Kidney (tissue), 14 donors: ENCODE measurements around the gene OR10T2. TPM values are rescaled to one million over a fixed set of nuclear protein-coding genes. Genes with fewer than 3 reads are reported as not detected.

Source experiments
- DNase-seq, 5 donors: peaks; one replicate each; pipeline ENCODE4 v3.0.0-alpha.2; 2013 to 2020
- FAIRE-seq: peaks from 2 replicates; lab custom pipeline; 2012; peaks lifted over from hg19 to GRCh38; lab: Jason Lieb, UNC
- H3K27ac ChIP-seq, 2 donors: one replicate each; pipeline ENCODE4 v1.7.0; 2013; ENCODE audit warnings: low read depth in 2 of 2, low read length in 2 of 2, inconsistent platforms in 1 of 2
- H3K27me3 ChIP-seq: one replicate; pipeline ENCODE4 v1.7.1; 2013; ENCODE audit warnings: low read length, inconsistent platforms; ENCODE audit not compliant: control insufficient read depth, insufficient read depth
- H3K36me3 ChIP-seq, 3 donors: one replicate each; pipeline versions ENCODE4 v1.7.0 to v1.7.1; 2013; ENCODE audit warnings: low read length in 3 of 3, control low read depth in 1 of 3, inconsistent platforms in 1 of 3; ENCODE audit not compliant: insufficient read depth in 3 of 3, control insufficient read depth in 2 of 3
- H3K4me1 ChIP-seq, 3 donors: one replicate each; pipeline versions ENCODE4 v1.7.0 to v1.7.1; 2013; ENCODE audit warnings: low read length in 3 of 3, inconsistent platforms in 1 of 3, low read depth in 1 of 3; ENCODE audit not compliant: control insufficient read depth in 2 of 3, insufficient read depth in 2 of 3
- H3K4me3 ChIP-seq, 3 donors: one replicate each; pipeline versions ENCODE4 v1.7.0 to v1.8.1; 2013; ENCODE audit warnings: low read length in 3 of 3, control low read depth in 1 of 3, inconsistent platforms in 1 of 3
- H3K9ac ChIP-seq, 3 donors: one replicate each; pipeline versions ENCODE4 v1.7.0 to v1.7.1; 2013; ENCODE audit warnings: low read length in 3 of 3, control low read depth in 1 of 3, inconsistent platforms in 1 of 3
- H3K9me3 ChIP-seq, 3 donors: one replicate each; pipeline versions ENCODE4 v1.7.0 to v1.7.1; 2013; ENCODE audit warnings: low read length in 3 of 3, control low read depth in 1 of 3, inconsistent platforms in 1 of 3; ENCODE audit not compliant: control insufficient read depth in 2 of 3, insufficient read depth in 1 of 3
- intact Hi-C: fragments of 100-400 bp; cut with DNase I; formaldehyde crosslinking; loops from one replicate; pipeline ENCODE4 v1.11.1; 2022
- polyA plus RNA-seq: library from polyadenylated mRNA; stranded (reverse); fragments of 350-450 nt; fragmentation: Illumina TruSeq; extraction: RNeasy Lipid Tissue Mini Kit (QIAGEN cat#74804); gene quantifications from one replicate; pipeline ENCODE4 v1.2.3, GENCODE V29; 2014; ENCODE audit warnings: low read depth, low replicate concordance; ENCODE audit not compliant: insufficient read depth
- total RNA-seq: library from RNA; stranded (reverse); fragmentation: NEBNext Ultra II Directional; extraction: Animal tissue kit (Norgen Biotek cat#: 25700); gene quantifications from one replicate; pipeline ENCODE4 v1.2.1, GENCODE V29; 2021
- TF ChIP-seq, protein P1 (sequence below): IDR thresholded peaks from 3 replicates; pipeline ENCODE4 v1.5.1; 2012; ENCODE audit warnings: mild to moderate bottlenecking, moderate library complexity, borderline replicate concordance; ENCODE audit not compliant: insufficient read depth; ENCODE audit errors: extremely low read depth
- donor health status: control.
- donor health status: control.
- donor health status: control.
- donor health status: control.
- donor health status: control.
- donor health status: DM: yes; HTN: yes; CAD: no.
- donor health status: Normal renal cell carcinoma (clear cell type).

The OR10T2 gene
- total and polyA plus RNA-seq, 2 donors from 2014 or later: not detected

DNA sequence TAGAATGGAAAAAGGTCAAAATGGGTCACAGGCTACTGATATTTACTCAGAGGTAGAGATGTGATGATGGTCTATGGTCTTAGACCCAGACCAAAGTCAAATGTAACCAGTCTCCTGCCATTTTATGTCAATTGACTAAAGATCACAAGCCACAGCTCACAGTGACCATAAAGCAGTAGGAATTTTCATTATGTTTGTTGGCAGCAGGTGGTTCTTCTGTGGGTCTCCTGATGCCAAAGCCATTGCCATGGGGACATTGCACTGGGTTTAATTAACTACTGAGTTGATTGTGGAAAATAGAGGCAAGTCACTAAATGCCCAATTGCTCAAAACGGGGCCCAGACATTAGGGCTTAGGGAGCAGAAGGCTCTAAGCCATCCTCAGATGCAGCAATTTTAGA lies 26.9 kb upstream of the OR10T2 start, which contains the start of gene OR10K2:
TSS of gene OR10K2 (minus strand) at position 101 of the 400 bp plus-strand sequence. CDS start 5,371 bp downstream, outside the sequence.
- TF ChIP-seq, protein P1, sequence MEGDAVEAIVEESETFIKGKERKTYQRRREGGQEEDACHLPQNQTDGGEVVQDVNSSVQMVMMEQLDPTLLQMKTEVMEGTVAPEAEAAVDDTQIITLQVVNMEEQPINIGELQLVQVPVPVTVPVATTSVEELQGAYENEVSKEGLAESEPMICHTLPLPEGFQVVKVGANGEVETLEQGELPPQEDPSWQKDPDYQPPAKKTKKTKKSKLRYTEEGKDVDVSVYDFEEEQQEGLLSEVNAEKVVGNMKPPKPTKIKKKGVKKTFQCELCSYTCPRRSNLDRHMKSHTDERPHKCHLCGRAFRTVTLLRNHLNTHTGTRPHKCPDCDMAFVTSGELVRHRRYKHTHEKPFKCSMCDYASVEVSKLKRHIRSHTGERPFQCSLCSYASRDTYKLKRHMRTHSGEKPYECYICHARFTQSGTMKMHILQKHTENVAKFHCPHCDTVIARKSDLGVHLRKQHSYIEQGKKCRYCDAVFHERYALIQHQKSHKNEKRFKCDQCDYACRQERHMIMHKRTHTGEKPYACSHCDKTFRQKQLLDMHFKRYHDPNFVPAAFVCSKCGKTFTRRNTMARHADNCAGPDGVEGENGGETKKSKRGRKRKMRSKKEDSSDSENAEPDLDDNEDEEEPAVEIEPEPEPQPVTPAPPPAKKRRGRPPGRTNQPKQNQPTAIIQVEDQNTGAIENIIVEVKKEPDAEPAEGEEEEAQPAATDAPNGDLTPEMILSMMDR: no peak
- intact Hi-C loops: no loop called here

GRCh38 chr1:158425027-158425426 lies 25.8 kb upstream of the OR10T2 start:
- Histone ChIP-seq H3K36me3 (no peaks in the 10 kb centered on the region), H3K9me3 (peaks cover 0 to 3% (median 0%) of the 10 kb centered on the region in 3 donors), H3K9ac (no peak overlapping the region), H3K27me3 (no peaks in the 10 kb centered on the region), H3K4me3 (no peak overlapping the region), H3K4me1 (no peaks in the 10 kb centered on the region), H3K27ac (no peak overlapping the region)
- FAIRE-seq: no peak
- intact Hi-C loops: no loop called here
- TF ChIP-seq, protein P1: no peak
- no peak for DNase-seq

More for the DNA sequence above, 26.9 kb upstream of the OR10T2 start, which contains the start of gene OR10K2:
- H3K9me3 ChIP-seq: peaks cover 0 to 3% (median 0%) of the 10 kb centered on the region in 3 donors
- no peak within 1 kb of the TSS for H3K27ac ChIP-seq
- H3K4me1 ChIP-seq: no peaks in the 10 kb centered on the region
- no peak within 1 kb of the TSS for H3K4me3 ChIP-seq
- DNase-seq (no peak), FAIRE-seq (no peak)
- no peaks in the 10 kb centered on the region for H3K36me3 ChIP-seq
- no peak within 1 kb of the TSS for H3K9ac ChIP-seq
- H3K27me3 ChIP-seq: no peaks in the 10 kb centered on the region

- intact Hi-C loops: no loop called here
- H3K36me3 ChIP-seq: no peaks in the 10 kb centered on the region
- no peak overlapping the region for H3K27ac ChIP-seq
- H3K9ac ChIP-seq: no peak overlapping the region
- no peaks in the 10 kb centered on the region for H3K27me3 ChIP-seq
- H3K4me1 ChIP-seq: no peaks in the 10 kb centered on the region
- DNase-seq: peak in 1 of 5 donors; percentile 0
- H3K9me3 ChIP-seq: no peaks in the 10 kb centered on the region
- H3K4me3 ChIP-seq: no peak overlapping the region
- TF ChIP-seq, protein P1: no peak
- FAIRE-seq: no peak
Observed at GRCh38 chr1:158422212-158422611, 22.9 kb upstream of the OR10T2 start.

DNA sequence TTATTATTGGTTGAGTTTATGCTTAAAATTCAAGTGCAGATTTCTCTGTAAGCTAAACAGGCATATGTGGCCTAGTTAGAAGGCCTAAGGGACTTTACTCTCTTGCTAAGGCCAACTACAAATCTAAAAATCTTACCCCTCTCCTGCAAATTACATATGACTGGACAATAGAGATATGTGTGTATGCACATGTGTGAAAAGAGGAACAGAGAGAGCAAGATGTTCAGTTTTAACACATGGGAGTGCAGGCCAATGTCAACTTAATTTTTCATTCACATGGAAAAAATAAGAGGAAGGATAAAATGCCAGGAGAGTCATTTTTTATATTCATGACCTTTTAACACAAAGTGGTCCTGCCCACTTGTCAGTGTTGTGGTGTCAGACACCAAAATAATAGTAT lies 18.3 kb upstream of the OR10T2 start:
- FAIRE-seq (no peak), DNase-seq (no peak)
- no peak overlapping the region for H3K9ac ChIP-seq
- TF ChIP-seq, protein P1: no peak
- H3K36me3 ChIP-seq: no peaks in the 10 kb centered on the region
- H3K4me1 ChIP-seq: no peaks in the 10 kb centered on the region
- intact Hi-C loops: no loop called here
- H3K27me3 ChIP-seq: no peaks in the 10 kb centered on the region
- no peaks in the 10 kb centered on the region for H3K9me3 ChIP-seq
- no peak overlapping the region for H3K27ac ChIP-seq
- no peak overlapping the region for H3K4me3 ChIP-seq
